ENCODE results near the gene PSMF1.

The PSMF1 gene

GRCh38 chr20:1118336-1119127 lies at the start of gene PSMF1:
TSS of gene PSMF1 (plus strand) at chr20:1118602. CDS start at chr20:1118774, 172 bp downstream.
- DNase-seq (ENCODE audit: low spot score), result peak; percentile 94

- DNase-seq (ENCODE audit: low spot score), result no peak
Observed at GRCh38 chr20:1072258-1072657, 46.1 kb upstream of the PSMF1 start.

GRCh38 chr20:1075616-1076015 lies 42.8 kb upstream of the PSMF1 start:
- no peak for DNase-seq (ENCODE audit: low spot score)

GRCh38 chr20:1081891-1082290 lies 36.5 kb upstream of the PSMF1 start:
- DNase-seq (ENCODE audit: low spot score), result no peak

- no peak for DNase-seq (ENCODE audit: low spot score)
Observed at GRCh38 chr20:1083431-1084080, 34.8 kb upstream of the PSMF1 start.

- no peak for DNase-seq (ENCODE audit: low spot score)
Observed at GRCh38 chr20:1085492-1086276, 32.7 kb upstream of the PSMF1 start.

GRCh38 chr20:1086277-1087213 lies 31.9 kb upstream of the PSMF1 start:
- DNase-seq (ENCODE audit: low spot score), result no peak

GRCh38 chr20:1087311-1087905 lies 31.0 kb upstream of the PSMF1 start:
- DNase-seq (ENCODE audit: low spot score), result no peak

GRCh38 chr20:1094751-1095150 lies 23.7 kb upstream of the PSMF1 start:
- DNase-seq (ENCODE audit: low spot score), result no peak

GRCh38 chr20:1101533-1101932 lies 16.9 kb upstream of the PSMF1 start:
- no peak for DNase-seq (ENCODE audit: low spot score)

GRCh38 chr20:1102016-1102415 lies 16.4 kb upstream of the PSMF1 start:
- no peak for DNase-seq (ENCODE audit: low spot score)

- DNase-seq (ENCODE audit: low spot score), result no peak
Observed at GRCh38 chr20:1103751-1104150, 14.7 kb upstream of the PSMF1 start.

GRCh38 chr20:1105599-1106194 lies 12.7 kb upstream of the PSMF1 start:
- no peak for DNase-seq (ENCODE audit: low spot score)

GRCh38 chr20:1107176-1107575 lies 11.2 kb upstream of the PSMF1 start:
- no peak for DNase-seq (ENCODE audit: low spot score)

- DNase-seq (ENCODE audit: low spot score), result peak; percentile 69
Observed at GRCh38 chr20:1108437-1108920, 9.9 kb upstream of the PSMF1 start.

GRCh38 chr20:1112908-1113307 lies 5.5 kb upstream of the PSMF1 start:
- no peak for DNase-seq (ENCODE audit: low spot score)

- no peak for DNase-seq (ENCODE audit: low spot score)
Observed at GRCh38 chr20:1118004-1118335, 432 bp upstream of the PSMF1 start.

- no peak for DNase-seq (ENCODE audit: low spot score)
Observed at GRCh38 chr20:1119128-1119505, 715 bp downstream of the PSMF1 start.

GRCh38 chr20:1119524-1119923 lies 1.1 kb downstream of the PSMF1 start:
- DNase-seq (ENCODE audit: low spot score), result no peak

GRCh38 chr20:1121429-1121828 lies 3.0 kb downstream of the PSMF1 start:
- DNase-seq (ENCODE audit: low spot score), result no peak
